SW480 (cell line): ENCODE measurements around the gene MTFP1.
"Not testable (repeated sequence)": the region's sequence is repeated elsewhere in the genome, so short reads cannot be mapped to it uniquely, and the experiment has no call there.

Source experiments
- DNase-seq: peaks from one replicate; pipeline ENCODE4 v3.0.0-alpha.2; 2016; ENCODE audit warnings: low spot score

MTFP1 gene

DNA sequence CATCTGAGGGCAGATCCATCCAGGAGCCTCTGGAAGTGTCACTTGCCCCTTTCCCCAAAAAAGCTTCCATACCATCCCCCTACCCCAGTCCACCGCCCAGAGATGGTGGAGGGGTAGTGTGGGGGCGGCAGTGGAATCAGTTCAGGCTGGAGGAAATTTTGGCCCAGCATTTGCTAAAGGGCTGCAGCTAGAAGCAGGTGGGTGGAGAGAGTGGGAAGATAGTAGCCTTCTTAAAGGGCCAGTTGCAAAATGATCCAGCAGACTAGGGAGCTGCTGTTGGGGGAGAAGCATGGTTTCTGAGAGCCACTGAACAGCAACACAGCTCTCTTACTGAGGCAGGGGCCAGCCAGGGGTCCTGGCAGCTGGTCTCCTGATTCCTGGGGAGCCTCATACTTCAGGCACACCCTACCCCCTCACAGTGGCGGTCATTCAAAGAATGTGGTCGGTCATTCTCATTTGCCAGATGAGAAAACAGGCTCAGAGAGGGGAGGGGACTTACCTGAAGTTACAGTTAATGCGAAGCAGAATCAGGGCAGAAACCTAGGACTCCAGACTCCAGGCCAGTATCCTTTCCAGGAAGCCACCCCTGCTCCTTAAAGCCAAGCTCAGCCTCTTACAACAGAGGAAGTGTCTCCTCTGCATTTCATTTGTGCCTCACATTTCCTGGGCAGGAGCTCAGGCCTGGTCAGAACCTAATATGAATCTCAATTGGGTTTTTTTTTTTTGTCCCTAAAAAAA, 23.4 kb upstream of the MTFP1 start:
- no peak for DNase-seq

GRCh38 chr22:30402766-30403104, 22.8 kb upstream of the MTFP1 start:
- not testable (repeated sequence) for DNase-seq

GRCh38 chr22:30404307-30404706, 21.3 kb upstream of the MTFP1 start:
- no peak for DNase-seq

GRCh38 chr22:30405731-30406130, 19.8 kb upstream of the MTFP1 start:
- DNase-seq, result no peak

DNA sequence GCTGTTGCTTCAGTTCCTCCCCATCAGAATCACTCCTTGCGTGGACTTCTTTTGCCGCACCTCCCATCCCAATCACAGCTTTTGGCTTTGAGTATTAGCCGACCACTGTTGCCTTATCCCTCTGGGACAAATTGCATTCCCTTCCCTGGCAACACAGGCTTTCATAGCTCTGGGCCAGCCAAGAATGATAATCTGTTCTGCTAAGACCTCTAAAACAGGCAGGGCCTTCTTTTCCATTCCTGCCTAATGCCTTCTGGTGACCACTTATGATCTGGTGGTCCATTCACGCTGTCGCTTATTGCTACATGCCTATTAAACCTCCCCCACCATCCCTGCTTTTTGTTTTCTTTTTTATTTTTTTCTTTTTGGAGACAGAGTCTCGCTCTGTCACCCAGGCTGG, 19.2 kb upstream of the MTFP1 start:
- DNase-seq, result no peak

DNA sequence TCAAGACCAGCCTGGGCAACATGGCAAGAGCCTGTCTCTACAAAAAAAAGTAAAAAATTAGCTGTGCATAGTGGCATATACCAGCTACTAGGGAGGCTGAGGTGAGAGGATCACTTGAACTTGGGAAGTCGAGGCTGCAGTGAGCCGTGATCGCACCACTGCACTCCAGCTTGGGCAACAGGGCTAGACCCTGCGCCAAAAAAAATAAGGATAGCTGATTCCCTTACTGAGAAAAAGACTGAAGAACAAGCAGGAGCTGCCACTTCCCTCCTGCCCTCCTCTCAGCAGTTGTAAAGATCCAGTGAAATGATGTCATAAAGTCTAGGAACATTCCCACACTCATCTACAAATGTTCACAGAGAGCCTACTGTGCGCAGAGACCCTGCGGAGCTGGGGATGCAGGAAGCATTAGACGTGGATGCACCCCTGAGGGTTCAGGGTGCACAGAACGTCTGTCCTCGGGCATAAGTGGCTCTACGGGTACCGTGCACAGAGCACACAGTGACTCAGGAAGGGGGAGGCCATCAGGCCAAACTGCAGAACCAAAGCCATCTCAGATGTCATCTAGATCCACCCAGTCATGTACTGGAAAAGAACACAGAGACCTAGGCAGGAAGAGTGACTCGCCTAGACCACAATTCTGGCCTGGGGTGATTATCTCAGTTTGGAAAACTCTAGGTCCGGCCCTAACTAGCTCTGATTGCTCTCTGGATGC, 17.0 kb upstream of the MTFP1 start:
- peak; percentile 26 for DNase-seq

DNA sequence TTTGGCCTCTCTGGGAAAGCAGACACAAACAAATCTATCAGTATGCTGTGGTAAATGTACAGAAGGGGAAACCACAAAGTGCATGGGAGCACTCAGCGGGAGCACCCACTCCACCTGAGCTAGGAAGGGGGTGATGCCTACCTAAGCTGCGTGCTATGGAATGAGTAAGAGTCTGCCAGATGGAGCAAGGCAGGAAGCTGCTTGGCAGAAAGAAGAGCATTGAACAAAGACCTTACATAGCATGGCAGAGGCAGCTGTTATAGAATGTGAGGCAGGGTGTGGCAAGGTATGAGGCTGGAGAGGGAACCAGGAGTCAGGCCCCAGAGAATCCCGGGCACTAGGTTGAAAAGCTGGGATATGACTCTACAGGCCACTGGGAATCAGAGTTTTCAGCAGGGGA, 13.8 kb upstream of the MTFP1 start:
- peak; percentile 48 for DNase-seq

- DNase-seq, result no peak
Observed at GRCh38 chr22:30413001-30413400, 12.6 kb upstream of the MTFP1 start.

DNA sequence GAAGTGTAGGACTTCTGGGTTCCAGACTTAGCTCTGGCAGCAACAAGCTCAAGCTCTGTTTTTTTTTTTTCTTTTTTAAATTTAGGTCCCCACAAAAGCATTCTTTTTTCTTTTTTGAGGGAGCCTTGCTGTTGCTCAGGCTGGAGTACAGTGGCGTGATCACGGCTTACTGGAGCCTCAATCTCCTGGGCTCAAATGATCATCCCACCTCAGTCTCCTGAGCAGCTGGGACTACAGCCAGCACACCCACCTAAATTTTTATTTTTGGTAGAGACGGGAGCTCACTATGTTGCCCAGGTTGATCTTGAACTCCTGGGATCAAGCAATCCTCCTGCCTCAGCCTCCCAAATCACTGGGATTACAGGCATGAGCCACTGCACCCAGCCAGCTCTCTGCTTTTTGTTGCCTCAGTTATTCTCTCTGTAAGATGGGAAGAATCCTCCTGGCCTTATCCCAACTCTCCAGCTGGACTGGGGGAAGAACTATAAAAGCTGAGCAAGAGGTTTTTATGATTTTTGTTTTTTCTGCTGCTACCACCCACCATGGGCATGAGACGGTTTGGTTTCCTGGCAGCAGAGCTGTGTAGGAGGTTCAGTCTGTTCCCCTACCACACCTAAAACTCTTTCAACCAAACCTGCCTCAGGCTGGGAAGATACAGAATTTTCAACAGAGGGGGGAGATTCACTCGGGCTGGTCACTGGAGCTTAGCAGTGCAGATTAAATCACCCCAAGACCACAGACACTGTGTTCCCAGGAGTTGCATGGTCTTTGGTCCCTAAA, 11.6 kb upstream of the MTFP1 start:
- DNase-seq, result no peak

GRCh38 chr22:30414525-30415047, 11.0 kb upstream of the MTFP1 start:
- DNase-seq, result no peak

DNA sequence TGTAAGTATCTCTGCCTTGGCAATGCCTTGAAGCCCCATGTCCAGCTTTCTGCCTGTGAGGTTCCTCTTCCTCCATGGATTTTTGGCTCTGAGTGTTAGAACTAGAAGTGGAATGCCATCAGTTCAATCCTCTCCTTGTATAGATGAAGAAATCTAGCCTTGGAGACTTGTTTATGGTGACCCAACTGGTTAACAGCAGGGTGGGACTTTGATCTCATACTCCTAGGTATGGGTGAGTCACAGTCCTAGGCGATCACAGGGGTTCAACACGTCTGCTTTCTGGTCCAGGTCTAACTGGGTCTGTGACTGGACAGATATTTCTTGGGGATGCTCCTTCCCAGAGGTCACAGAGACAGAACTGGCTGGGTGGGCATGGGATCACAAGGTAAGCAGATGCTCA, 9.2 kb upstream of the MTFP1 start:
- DNase-seq, result no peak

GRCh38 chr22:30416837-30417236, 8.7 kb upstream of the MTFP1 start:
- no peak for DNase-seq

- no peak for DNase-seq
Observed at GRCh38 chr22:30420347-30421125, 5.0 kb upstream of the MTFP1 start.

GRCh38 chr22:30421695-30422480, 3.7 kb upstream of the MTFP1 start:
- no peak for DNase-seq

DNA sequence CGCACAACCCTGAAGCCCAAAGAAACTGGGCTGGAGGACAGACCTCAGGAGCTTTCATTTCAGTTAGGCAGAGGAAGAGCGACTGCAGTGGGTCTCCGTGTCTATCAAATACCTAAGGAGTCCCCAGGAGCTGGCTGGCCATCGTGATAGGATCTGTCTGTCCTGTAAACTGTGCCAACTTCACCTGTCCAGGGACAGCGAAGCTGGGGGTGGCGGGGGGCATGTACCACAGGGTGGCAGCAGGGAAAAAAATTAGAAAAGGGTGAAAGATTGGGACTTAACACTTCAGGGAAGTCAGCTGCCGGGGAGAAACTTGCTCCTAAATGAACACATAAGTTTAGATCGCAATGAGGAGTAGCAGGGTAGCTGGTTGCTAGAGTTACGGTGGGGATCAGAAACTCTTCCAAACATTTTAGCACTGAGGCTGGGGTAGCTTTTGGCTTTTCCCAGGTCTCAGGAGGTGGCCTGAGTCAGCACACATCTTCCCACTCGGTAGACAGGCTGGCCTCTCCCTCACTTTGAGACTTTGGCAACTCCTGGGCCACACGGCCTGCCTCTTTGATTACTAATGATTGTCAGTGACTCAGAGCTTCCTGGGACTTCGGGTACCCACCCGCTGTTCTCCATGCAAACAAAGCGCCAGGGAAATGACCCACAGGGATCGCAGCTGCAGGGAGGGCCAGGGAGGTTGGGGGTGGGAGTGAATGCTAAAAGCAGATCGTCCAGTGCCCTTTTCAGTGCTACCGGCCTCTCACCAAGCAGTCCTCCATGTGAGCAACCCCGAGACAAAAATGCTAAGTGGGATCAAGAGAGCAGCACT, 2.9 kb upstream of the MTFP1 start:
- DNase-seq, result peak; percentile 86

DNA sequence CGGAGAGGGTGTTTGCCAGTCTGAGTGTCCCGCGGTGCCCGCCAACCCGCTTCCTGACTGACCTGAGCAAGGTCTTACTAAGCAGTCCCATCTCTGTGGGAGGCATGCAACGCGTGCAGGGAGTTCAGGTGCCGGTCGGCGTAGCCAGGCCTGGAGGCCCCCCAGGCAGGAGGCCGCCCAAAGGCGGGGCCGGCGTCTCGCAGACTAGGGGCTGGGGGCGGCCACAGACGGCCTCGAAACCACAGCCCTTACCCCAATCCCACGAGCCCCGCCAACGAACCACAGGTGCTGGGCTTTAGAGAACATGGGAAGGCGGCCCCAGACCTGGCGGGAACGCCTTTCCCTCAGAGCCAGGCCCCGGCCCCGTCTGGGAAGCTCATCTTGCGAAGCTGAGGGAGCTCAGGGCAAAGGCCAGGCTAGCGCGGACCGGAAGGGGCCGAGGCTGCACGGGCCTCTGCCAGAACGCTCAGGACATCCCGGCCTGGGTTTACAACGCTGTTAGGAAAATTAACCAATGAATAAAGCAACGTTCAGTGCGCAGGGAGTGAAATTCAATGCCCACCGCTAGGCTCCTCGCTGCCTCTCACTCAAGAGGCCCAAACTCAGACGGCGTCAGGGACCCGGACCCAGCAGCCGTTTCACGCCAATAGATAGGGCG, 2.1 kb upstream of the MTFP1 start:
- DNase-seq, result peak; percentile 45

DNA sequence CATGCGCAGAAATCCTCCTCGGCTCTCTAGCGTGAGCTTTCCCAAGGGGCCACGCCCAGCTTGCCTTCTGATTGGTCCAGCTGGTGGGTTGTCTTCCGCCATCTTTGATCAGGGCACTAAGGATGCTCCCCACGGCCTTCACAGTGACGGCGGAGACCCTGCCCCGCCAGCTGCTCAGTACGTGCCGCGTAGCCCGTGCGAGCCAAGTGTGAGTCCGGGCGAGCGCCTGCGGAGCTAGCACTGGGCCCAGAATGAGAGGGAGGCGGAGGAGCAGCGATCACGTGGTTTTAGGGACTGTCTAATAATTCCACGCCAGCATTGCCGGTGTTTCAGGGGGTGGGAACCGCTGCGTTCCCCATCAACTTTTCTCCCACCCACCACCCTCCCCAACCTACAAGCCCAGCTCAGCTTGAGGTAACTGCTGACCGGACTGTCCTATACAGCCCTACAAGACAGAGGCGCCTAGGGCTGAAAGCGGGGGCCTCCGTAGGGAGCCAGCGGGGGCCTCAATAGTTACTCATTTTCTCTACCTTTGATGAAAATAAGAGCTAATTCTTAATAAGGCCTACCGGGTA, 1.5 kb upstream of the MTFP1 start:
- peak; percentile 99 for DNase-seq

- peak; percentile 23 for DNase-seq
Observed at GRCh38 chr22:30424534-30425326, 838 bp upstream of the MTFP1 start.

GRCh38 chr22:30425327-30425615, 297 bp upstream of the MTFP1 start:
- DNase-seq, result no peak
